Uterus (tissue), 2 donors: ENCODE measurements around the gene CHN2.

ENCODE experiments used
- CTCF ChIP-seq, 4 experiments: fragments of 200-600 bp in 2 of 4; fragments of 450-650 bp in 2 of 4; sonication (generic) in 2 of 4; IDR thresholded peaks; one replicate each; pipeline ENCODE4 v1.5.1; 2016 to 2019; ENCODE audit warnings: antibody characterized with exemption in 4 of 4, mild to moderate bottlenecking in 2 of 4, moderate library complexity in 1 of 4
- POLR2A ChIP-seq, 2 donors: fragments of 450-650 bp; IDR thresholded peaks; one replicate each; pipeline ENCODE4 v1.6.1; 2016; ENCODE audit warnings: antibody characterized with exemption in 2 of 2, mild to moderate bottlenecking in 1 of 2, moderate library complexity in 1 of 2

- TF ChIP-seq CTCF (IDR thresholded peaks at IDR 0.05), result no peak
- TF ChIP-seq POLR2A (IDR thresholded peaks at IDR 0.05), result no peak
These were observed 219.1 kb downstream of the CHN2 start for GRCh38 chr7:29413626-29414136.
